BJ (cell line): ENCODE results near the gene CDY2B. TPM values are rescaled to one million over a fixed set of nuclear protein-coding genes. Genes with fewer than 3 reads are reported as not detected.
"Not testable (repeated sequence)": the region's sequence is repeated elsewhere in the genome, so short reads cannot be mapped to it uniquely, and the experiment has no call there.

Experiments used
- CTCF ChIA-PET: fragments of 350-600 bp; formaldehyde crosslinking; extraction: SDS; loops from one replicate; lab custom pipeline; 2021; ENCODE audit warnings: antibody characterized with exemption, inconsistent platforms; lab: Yijun Ruan, JAX
- POLR2A ChIA-PET: fragments of 300-600 bp; sonication (Branson Sonifier 250); formaldehyde crosslinking; extraction: SDS; loops from one replicate; lab custom pipeline; 2021; ENCODE audit warnings: antibody characterized with exemption; lab: Charles Lee
- DNase-seq: peaks from one replicate; pipeline ENCODE4 v3.0.0-alpha.2; 2011; ENCODE audit warnings: low read depth
- H3K27me3 ChIP-seq: 2 replicates; pipeline ENCODE4 v1.6.0; 2011; ENCODE audit warnings: low read length; ENCODE audit not compliant: control insufficient read depth, insufficient read depth
- H3K36me3 ChIP-seq: 2 replicates; pipeline ENCODE4 v1.5.1; 2011; ENCODE audit warnings: low read length; ENCODE audit not compliant: control insufficient read depth, insufficient read depth
- H3K4me3 ChIP-seq: 2 replicates; pipeline ENCODE4 v1.5.1; 2011; ENCODE audit warnings: low read depth, mild to moderate bottlenecking, control low read depth, low read length
- polyA minus RNA-seq: library from RNA; depleted of rRNA, polyadenylated mRNA; stranded (reverse); fragments of >200 nt; gene quantifications from 2 replicates; pipeline ENCODE4 v1.2.3, GENCODE V29; 2011; rRNA and poly(A)+ RNA removed
- polyA plus RNA-seq: library from polyadenylated mRNA; depleted of rRNA; stranded (reverse); fragments of >200 nt; gene quantifications from 2 replicates; pipeline ENCODE4 v1.2.3, GENCODE V29; 2011; rRNA removed

The CDY2B gene, protein sequence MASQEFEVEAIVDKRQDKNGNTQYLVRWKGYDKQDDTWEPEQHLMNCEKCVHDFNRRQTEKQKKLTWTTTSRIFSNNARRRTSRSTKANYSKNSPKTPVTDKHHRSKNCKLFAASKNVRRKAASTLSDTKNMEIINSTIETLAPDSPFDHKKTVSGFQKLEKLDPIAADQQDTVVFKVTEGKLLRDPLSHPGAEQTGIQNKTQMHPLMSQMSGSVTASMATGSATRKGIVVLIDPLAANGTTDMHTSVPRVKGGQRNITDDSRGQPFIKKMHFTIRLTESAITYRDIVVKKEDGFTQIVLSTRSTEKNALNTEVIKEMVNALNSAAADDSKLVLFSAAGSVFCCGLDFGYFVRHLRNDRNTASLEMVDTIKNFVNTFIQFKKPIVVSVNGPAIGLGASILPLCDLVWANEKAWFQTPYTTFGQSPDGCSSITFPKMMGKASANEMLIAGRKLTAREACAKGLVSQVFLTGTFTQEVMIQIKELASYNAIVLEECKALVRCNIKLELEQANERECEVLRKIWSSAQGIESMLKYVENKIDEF
- polyA plus RNA-seq (not detected in 2 replicates), polyA minus RNA-seq (not detected in 2 replicates)

GRCh38 chrY:17880120-17880519 lies at the start of gene CDY2B:
Gene CDY2B (minus strand): TSS chrY:17880220. CDS start chrY:17879892, 328 bp downstream.
- DNase-seq, H3K36me3 ChIP-seq, H3K4me3 ChIP-seq, POLR2A ChIA-PET, CTCF ChIA-PET, H3K27me3 ChIP-seq: not testable (repeated sequence)

- POLR2A ChIA-PET, DNase-seq, H3K27me3 ChIP-seq, H3K36me3 ChIP-seq, CTCF ChIA-PET, H3K4me3 ChIP-seq: not testable (repeated sequence)
Observed at GRCh38 chrY:17908009-17908408, 28.0 kb upstream of the CDY2B start.

- CTCF ChIA-PET, H3K4me3 ChIP-seq, H3K27me3 ChIP-seq, H3K36me3 ChIP-seq, POLR2A ChIA-PET, DNase-seq: not testable (repeated sequence)
Observed at GRCh38 chrY:17907351-17907750, 27.3 kb upstream of the CDY2B start.

DNA sequence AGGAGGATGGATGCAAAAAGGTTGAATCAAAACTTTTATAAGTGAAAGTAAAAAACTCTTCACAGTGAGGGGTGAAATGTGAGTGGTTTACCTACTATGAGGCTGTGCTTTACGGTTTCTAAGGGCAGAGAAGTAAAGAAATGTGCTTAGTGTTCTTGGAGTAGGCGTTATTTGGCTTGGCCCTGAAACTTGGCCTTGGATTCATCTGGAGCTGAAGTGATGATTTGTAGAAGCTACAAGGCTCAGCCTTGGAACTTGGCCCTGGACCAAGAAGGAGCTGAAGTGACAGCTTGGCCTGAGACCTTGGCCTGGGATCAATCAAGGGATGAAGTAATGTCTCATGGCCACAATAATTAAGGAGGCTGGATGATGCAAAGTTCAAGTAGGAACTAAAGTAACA lies 1.7 kb upstream of the CDY2B start:
- H3K4me3 ChIP-seq, POLR2A ChIA-PET, H3K36me3 ChIP-seq, CTCF ChIA-PET, H3K27me3 ChIP-seq, DNase-seq: not testable (repeated sequence)

DNA sequence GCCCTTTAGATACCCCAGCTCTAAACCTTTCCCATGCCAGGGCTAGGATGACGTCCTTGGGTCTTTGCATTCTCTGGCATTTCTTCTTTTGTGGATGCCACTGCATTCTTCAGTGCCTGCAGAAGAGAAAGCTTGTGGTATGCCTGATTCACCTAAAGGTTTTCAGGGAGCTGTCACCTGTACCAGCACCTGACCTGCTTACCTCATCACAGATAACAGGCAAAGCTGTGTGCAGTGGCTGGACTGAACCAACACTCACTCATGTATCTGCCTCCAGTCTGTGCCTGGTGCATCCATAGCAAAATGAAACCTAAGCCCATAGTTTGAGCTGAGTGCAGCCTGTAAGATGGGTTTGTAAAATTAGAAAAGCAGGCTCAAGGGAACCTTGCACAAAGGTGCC lies 3.3 kb downstream of the CDY2B start:
- H3K4me3 ChIP-seq, POLR2A ChIA-PET, H3K27me3 ChIP-seq, CTCF ChIA-PET, H3K36me3 ChIP-seq, DNase-seq: not testable (repeated sequence)

GRCh38 chrY:17875401-17875800 lies 4.6 kb downstream of the CDY2B start:
- H3K4me3 ChIP-seq, H3K27me3 ChIP-seq, H3K36me3 ChIP-seq, DNase-seq, POLR2A ChIA-PET, CTCF ChIA-PET: not testable (repeated sequence)

- H3K36me3 ChIP-seq, H3K27me3 ChIP-seq, DNase-seq, CTCF ChIA-PET, H3K4me3 ChIP-seq, POLR2A ChIA-PET: not testable (repeated sequence)
Observed at GRCh38 chrY:17871194-17871903, 8.7 kb downstream of the CDY2B start.

- DNase-seq, H3K36me3 ChIP-seq, CTCF ChIA-PET, POLR2A ChIA-PET, H3K27me3 ChIP-seq, H3K4me3 ChIP-seq: not testable (repeated sequence)
Observed at GRCh38 chrY:17870737-17871136, 9.3 kb downstream of the CDY2B start.

DNA sequence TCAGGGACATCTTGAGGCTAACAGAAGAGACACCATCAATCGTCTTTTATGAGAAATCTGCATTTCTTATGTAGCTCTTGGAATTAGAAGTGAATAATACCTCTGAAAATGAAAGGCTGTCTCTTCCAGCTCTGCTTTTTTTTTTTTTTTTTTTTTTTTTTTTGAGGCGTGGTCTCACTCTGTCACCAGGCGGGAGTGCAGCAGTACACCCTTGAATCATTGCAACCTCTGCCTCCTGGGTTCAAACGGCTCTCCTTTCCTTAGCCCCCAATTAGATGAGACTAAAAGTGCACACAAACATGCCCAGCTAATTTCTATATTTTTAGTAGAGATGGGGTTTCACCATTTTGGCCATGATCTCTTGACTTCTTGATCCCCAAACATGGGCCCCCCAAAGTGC lies 12.2 kb downstream of the CDY2B start:
- H3K36me3 ChIP-seq, H3K4me3 ChIP-seq, POLR2A ChIA-PET, DNase-seq, H3K27me3 ChIP-seq, CTCF ChIA-PET: not testable (repeated sequence)

DNA sequence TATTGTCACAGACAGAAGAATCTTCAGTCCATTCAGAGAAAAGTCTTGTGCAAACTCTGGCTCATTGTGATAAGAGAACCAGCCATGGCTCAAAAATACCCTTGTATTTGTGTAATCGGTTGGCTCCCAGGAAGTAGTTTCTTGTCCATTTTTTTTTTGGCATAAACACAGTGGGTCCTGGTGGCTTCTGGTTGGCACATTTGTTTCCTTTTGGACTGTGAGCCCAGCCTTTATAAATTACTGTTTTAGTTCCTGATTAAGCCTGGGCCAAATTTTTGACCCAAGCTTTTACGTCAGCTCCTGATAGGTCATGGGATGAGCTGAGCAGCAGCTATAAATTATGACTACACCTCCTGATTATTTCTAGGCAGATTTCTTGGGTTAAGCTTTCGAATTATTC lies 19.4 kb downstream of the CDY2B start:
- H3K27me3 ChIP-seq, H3K36me3 ChIP-seq, CTCF ChIA-PET, DNase-seq, POLR2A ChIA-PET, H3K4me3 ChIP-seq: not testable (repeated sequence)

DNA sequence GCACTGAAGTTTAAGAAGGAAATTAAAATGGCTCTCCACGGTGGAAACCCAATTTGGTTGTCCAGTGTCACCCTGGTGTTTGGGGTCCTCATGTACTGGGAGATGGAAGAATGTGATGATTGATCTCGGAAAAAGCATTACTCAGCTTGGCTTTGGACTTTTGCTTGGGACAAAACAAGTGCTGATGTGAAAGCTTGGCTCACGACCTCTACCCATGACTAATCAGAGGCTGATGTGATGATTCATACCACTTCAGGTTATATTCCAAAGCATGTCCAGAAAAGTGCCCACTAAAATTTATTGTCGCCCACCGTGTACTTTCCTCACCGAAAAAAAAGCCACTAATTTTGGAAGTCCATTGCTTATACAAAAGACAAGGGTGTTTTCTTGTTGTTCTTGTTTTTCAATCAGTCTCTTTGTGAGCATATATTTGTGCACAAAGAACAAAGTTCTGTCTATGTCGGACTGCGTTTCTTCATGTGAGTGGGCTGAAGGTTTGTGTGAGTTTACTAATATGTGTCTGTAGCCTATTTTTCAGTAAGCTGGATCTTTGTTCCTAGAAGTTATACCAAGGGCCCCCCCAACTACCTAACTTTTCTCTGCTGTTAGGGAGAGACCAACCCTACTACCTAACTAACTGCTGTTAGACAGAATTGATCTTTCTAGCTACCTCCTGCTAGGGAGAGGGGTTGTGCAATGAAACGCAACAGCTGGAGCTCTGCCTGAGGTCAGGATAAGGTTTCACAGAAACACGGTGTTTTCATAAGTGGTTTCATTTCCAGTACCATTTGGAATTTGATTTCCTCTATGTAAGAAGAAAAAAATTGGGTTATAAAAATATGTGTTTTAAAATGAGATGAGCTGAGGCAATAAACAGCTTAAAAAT lies 22.8 kb downstream of the CDY2B start:
- H3K27me3 ChIP-seq, H3K36me3 ChIP-seq, POLR2A ChIA-PET, DNase-seq, H3K4me3 ChIP-seq, CTCF ChIA-PET: not testable (repeated sequence)

DNA sequence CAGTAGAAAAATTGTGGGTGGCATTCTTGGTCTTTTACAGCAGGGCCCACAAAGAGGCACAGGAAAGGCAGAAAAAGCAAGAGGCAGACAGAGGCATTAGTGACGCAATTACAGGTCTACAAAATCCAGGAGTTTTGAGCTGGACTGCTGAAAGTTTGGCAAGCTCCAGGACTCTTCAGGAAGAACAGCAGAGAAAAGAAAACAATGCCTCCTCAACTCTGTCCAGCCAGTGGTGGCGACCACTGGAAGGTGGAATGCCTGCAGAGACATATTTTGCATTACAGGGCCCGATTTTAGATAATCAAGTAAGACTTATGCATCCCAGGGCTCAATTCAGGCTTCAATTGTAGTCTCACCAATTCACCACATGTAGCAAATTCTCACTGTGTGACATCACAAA lies 23.5 kb downstream of the CDY2B start:
- H3K36me3 ChIP-seq, H3K27me3 ChIP-seq, DNase-seq, CTCF ChIA-PET, POLR2A ChIA-PET, H3K4me3 ChIP-seq: not testable (repeated sequence)
